Panc1 (cell line): ENCODE measurements around the gene TRIP4. TPM values are rescaled to one million over a fixed set of nuclear protein-coding genes. Genes with fewer than 3 reads are reported as not detected.
"Not testable (repeated sequence)": the region's sequence is repeated elsewhere in the genome, so short reads cannot be mapped to it uniquely, and the experiment has no call there.

Source experiments
- ATAC-seq: fragments of 200-7000 bp; cut with Tn5 transposase; 2 replicates; pipeline ENCODE4 v1.9.1; 2020; ENCODE audit warnings: mild to moderate bottlenecking, moderate library complexity
- BruUV-seq: library from RNA; stranded (reverse); fragments of 400-500 nt; replicated peaks from 2 replicates; lab custom pipeline; 2021; lab: Mats Ljungman, UMichigan
- CTCF ChIA-PET: fragments of 300-600 bp; sonication (Branson Sonifier 250); formaldehyde crosslinking; loops from one replicate; lab custom pipeline; 2022; ENCODE audit warnings: antibody characterized with exemption; lab: Charles Lee
- POLR2A ChIA-PET: fragments of 300-600 bp; sonication (Branson Sonifier 250); formaldehyde crosslinking; loops from one replicate; lab custom pipeline; 2022; ENCODE audit warnings: antibody characterized with exemption; lab: Charles Lee
- DNase-seq: peaks from one replicate; pipeline ENCODE4 v3.0.0-alpha.2; 2010; ENCODE audit warnings: low read depth, low spot score
- H3K27ac ChIP-seq: 2 replicates; pipeline ENCODE4 v1.5.1; 2011; ENCODE audit warnings: mild to moderate bottlenecking, low read length, inconsistent platforms
- H3K27me3 ChIP-seq: fragments of 200-500 bp; sonication (Bioruptor generic); 2 replicates; pipeline ENCODE4 v1.6.0; 2014; ENCODE audit warnings: low read length, inconsistent platforms; ENCODE audit not compliant: control insufficient read depth, insufficient read depth
- H3K36me3 ChIP-seq: fragments of 200-500 bp; sonication (Bioruptor generic); 2 replicates; pipeline ENCODE4 v1.5.1; 2014; ENCODE audit warnings: inconsistent platforms, mild to moderate bottlenecking, low read length, moderate library complexity; ENCODE audit not compliant: control insufficient read depth, insufficient read depth
- H3K4me1 ChIP-seq: 2 replicates; pipeline ENCODE4 v1.5.1; 2011; ENCODE audit warnings: inconsistent platforms, mild to moderate bottlenecking, low read length, moderate library complexity; ENCODE audit not compliant: control insufficient read depth, insufficient read depth
- H3K4me3 ChIP-seq, 2 experiments: 2 replicates each; pipeline ENCODE4 v1.5.1; 2011 to 2012; ENCODE audit warnings: low read depth in 2 of 2, low read length in 2 of 2, mild to moderate bottlenecking in 2 of 2, inconsistent platforms in 1 of 2, moderate library complexity in 1 of 2
- H3K9me3 ChIP-seq: fragments of 200-500 bp; sonication (Bioruptor generic); 2 replicates; pipeline ENCODE4 v1.5.1; 2014; ENCODE audit warnings: low read depth, mild to moderate bottlenecking, inconsistent platforms, low read length, moderate library complexity; ENCODE audit not compliant: control insufficient read depth, insufficient read depth
- POLR2AphosphoS5 ChIP-seq: IDR thresholded peaks from 2 replicates; pipeline ENCODE4 v1.6.1; 2012; ENCODE audit warnings: mild to moderate bottlenecking, low read depth, low read length, moderate library complexity
- SIN3A ChIP-seq: IDR thresholded peaks from 2 replicates; pipeline ENCODE4 v1.6.1; 2012; ENCODE audit warnings: low read depth, mild to moderate bottlenecking, low read length, moderate library complexity, borderline replicate concordance; ENCODE audit not compliant: insufficient read depth
- in situ Hi-C: cut with HindIII; loops from 2 replicates; pipeline ENCODE4 v1.10.0; 2016; ENCODE audit warnings: low sequenced_read_pairs, low pct_unique_long_range_greater_than_20kb
- intact Hi-C: fragments of 100-400 bp; cut with micrococcal nuclease; formaldehyde crosslinking; loops from one replicate; pipeline ENCODE4 v1.10.0; 2022; ENCODE audit not compliant: unreplicated experiment
- total RNA-seq: library from RNA; stranded (reverse); gene quantifications from one replicate; pipeline ENCODE4 v1.2.1, GENCODE V29; 2021; ENCODE audit not compliant: unreplicated experiment
- TF ChIP-seq, protein P1 (sequence below), 2 experiments: IDR thresholded peaks; 2 replicates each; pipeline ENCODE4 v1.6.1; 2011 to 2012; ENCODE audit warnings: low read depth in 2 of 2, control low read depth in 1 of 2, low read length in 1 of 2, mild to moderate bottlenecking in 1 of 2, moderate library complexity in 1 of 2; ENCODE audit not compliant: insufficient read depth in 1 of 2

Gene TRIP4
- total RNA-seq, 1 experiment from 2014 or later = 42.8 TPM

DNA sequence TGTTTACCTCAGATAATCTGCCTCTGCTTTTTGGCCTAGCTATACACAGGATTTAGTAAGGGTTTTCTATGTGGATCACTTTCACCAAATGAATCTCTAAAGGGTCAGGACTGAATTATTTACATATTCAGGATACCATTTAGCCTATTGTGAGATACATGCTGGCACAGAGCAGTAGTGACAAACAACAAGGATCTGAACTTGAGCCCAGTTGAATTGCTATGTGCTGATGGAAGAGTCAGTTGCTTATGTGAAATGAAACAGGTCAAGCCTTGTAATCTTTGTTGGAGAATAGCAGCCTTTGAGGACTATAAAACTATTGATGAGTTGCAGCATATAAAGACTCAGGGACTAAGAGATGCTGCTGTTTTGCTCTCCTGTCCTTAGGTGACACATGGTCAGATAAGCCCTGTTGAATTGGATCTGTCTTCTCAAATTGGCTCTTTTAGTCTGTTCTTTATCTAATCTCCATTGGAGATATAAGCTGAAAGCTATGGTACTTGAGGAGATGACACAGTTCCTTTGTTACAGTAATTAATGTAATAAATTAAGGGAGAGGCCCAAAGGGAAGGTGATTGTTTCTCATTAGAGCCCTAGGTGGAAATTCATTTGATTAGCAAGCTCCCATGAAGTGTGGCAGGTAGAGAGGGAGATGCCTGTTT is 103.1 kb downstream of the TRIP4 start:
- Histone ChIP-seq H3K4me3 (no peak overlapping the region), H3K27ac (no peak overlapping the region), H3K9me3 (no peaks in the 10 kb centered on the region), H3K36me3 (no peaks in the 10 kb centered on the region), H3K4me1 (no peaks in the 10 kb centered on the region), H3K27me3 (no peaks in the 10 kb centered on the region)
- in situ Hi-C loops = no loop called here
- TF ChIP-seq, protein P1, sequence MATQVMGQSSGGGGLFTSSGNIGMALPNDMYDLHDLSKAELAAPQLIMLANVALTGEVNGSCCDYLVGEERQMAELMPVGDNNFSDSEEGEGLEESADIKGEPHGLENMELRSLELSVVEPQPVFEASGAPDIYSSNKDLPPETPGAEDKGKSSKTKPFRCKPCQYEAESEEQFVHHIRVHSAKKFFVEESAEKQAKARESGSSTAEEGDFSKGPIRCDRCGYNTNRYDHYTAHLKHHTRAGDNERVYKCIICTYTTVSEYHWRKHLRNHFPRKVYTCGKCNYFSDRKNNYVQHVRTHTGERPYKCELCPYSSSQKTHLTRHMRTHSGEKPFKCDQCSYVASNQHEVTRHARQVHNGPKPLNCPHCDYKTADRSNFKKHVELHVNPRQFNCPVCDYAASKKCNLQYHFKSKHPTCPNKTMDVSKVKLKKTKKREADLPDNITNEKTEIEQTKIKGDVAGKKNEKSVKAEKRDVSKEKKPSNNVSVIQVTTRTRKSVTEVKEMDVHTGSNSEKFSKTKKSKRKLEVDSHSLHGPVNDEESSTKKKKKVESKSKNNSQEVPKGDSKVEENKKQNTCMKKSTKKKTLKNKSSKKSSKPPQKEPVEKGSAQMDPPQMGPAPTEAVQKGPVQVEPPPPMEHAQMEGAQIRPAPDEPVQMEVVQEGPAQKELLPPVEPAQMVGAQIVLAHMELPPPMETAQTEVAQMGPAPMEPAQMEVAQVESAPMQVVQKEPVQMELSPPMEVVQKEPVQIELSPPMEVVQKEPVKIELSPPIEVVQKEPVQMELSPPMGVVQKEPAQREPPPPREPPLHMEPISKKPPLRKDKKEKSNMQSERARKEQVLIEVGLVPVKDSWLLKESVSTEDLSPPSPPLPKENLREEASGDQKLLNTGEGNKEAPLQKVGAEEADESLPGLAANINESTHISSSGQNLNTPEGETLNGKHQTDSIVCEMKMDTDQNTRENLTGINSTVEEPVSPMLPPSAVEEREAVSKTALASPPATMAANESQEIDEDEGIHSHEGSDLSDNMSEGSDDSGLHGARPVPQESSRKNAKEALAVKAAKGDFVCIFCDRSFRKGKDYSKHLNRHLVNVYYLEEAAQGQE (IDR thresholded peaks at IDR 0.05; ENCODE audit: insufficient read depth in 1 of 2, low read depth in 2 of 2, low read length in 1 of 2) = no peak
- TF ChIP-seq SIN3A = no peak
- TF ChIP-seq POLR2AphosphoS5 = no peak
- BruUV-seq = no TSS peak
- no peak for DNase-seq
- ChIA-PET POLR2A (interaction anchor here (0.7 kb wide), 1 partner anchor 270 kb away, joined by 15 read pairs; no protein-coding TSS in a partner anchor), CTCF (no interaction called here)
- intact Hi-C loops = no loop called here
- no peak; the same call in 1 of the 2 replicates for ATAC-seq

DNA sequence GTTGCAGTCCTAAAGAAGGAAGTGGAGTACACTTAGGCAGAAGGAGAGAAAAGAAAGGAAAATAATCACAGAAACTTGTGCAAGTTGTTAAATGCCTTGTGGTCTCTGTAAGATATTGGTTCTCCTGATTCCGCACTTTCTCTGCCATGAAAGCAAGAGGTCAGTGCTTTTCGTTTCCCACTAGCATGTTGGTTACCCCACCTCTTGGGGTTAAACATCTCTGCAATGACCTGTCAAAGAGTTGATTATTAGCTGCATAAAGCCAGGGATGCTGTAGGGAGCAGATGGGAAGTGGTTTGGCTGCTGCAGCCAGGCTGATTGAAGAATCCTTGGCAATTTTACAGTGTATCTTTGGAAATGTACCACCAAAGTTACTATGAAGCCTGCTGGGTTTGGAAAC is 106.0 kb downstream of the TRIP4 start:
- Histone ChIP-seq H3K27ac (no peak overlapping the region), H3K9me3 (no peaks in the 10 kb centered on the region), H3K36me3 (no peaks in the 10 kb centered on the region), H3K4me1 (no peaks in the 10 kb centered on the region), H3K4me3 (no peak overlapping the region), H3K27me3 (no peaks in the 10 kb centered on the region)
- ChIA-PET CTCF (no interaction called here), POLR2A (no interaction called here)
- in situ Hi-C loops = no loop called here
- TF ChIP-seq POLR2AphosphoS5 (no peak), SIN3A (no peak)
- no TSS peak for BruUV-seq
- DNase-seq = no peak
- intact Hi-C loops = no loop called here
- no peak for ATAC-seq

GRCh38 chr15:64495968-64496367 is 108.3 kb downstream of the TRIP4 start:
- H3K4me1 ChIP-seq, in situ Hi-C loops, H3K36me3 ChIP-seq, ATAC-seq, CTCF ChIA-PET, H3K4me3 ChIP-seq, POLR2A ChIA-PET, H3K27me3 ChIP-seq, BruUV-seq, H3K27ac ChIP-seq, H3K9me3 ChIP-seq, DNase-seq, intact Hi-C loops: not testable (repeated sequence)
